BLaER1 treated with 17β-estradiol and CSF1 and Interleukin-3, amounts not matched to agents 10 nM and 100 nM (cell line): ENCODE measurements around the gene NES.

Source experiments
- H3K27ac ChIP-seq, 11 experiments: shearing (Covaris generic); formaldehyde crosslinking; 2 replicates each; pipeline ENCODE4 v1.8.1; 2022
- H3K27me3 ChIP-seq, 11 experiments: shearing (Covaris generic); formaldehyde crosslinking; 2 replicates each; pipeline ENCODE4 v1.8.1; 2022
- H3K36me3 ChIP-seq, 11 experiments: shearing (Covaris generic); formaldehyde crosslinking; 2 replicates each; pipeline ENCODE4 v1.8.1; 2022
- H3K4me1 ChIP-seq, 10 experiments: shearing (Covaris generic); formaldehyde crosslinking; 2 replicates each; pipeline ENCODE4 v1.8.1; 2022
- H3K4me2 ChIP-seq, 11 experiments: shearing (Covaris generic); formaldehyde crosslinking; 2 replicates each; pipeline ENCODE4 v1.8.1; 2022
- H3K4me3 ChIP-seq, 10 experiments: shearing (Covaris generic); formaldehyde crosslinking; 2 replicates each; pipeline ENCODE4 v1.8.1; 2022
- H3K9ac ChIP-seq, 11 experiments: shearing (Covaris generic); formaldehyde crosslinking; 2 replicates each; pipeline ENCODE4 v1.8.1; 2022
- H3K9me3 ChIP-seq, 11 experiments: shearing (Covaris generic); formaldehyde crosslinking; replicated peaks in 1 of 11; 2 replicates each; pipeline ENCODE4 v1.8.1; 2022
- H4K20me1 ChIP-seq, 11 experiments: shearing (Covaris generic); formaldehyde crosslinking; 2 replicates each; pipeline ENCODE4 v1.8.1; 2022
- Cebpa-rat ChIP-seq, 11 experiments: shearing (Covaris generic); IDR thresholded peaks; 2 replicates each; pipeline ENCODE4 v1.8.1; 2022

The NES gene

GRCh38 chr1:156676820-156677615, at the start of gene NES:
Gene NES (minus strand): TSS chr1:156677407. CDS start chr1:156677264, 143 bp downstream.
- Histone ChIP-seq H3K4me2 (peak within 1 kb of the TSS; percentile 36 to 80 (median 61)), H3K9ac (no peak within 1 kb of the TSS; a peak in 1 of 22 replicates), H3K4me1 (peaks cover 14 to 63% (median 47%) of the 10 kb centered on the region in 10 experiments), H3K36me3 (no peaks in the 10 kb centered on the region), H4K20me1 (peaks cover 0 to 14% (median 0%) of the 10 kb centered on the region in 11 experiments; a peak in 4 of 22 replicates), H3K27ac (no peak within 1 kb of the TSS), H3K27me3 (peaks cover 56 to 78% (median 72%) of the 10 kb centered on the region in 11 experiments), H3K9me3 (no peaks in the 10 kb centered on the region), H3K4me3 (peak within 1 kb of the TSS in 3 of 10 experiments; percentile 2 to 48 (median 20); a peak in 4 of 20 replicates)
- no peak for TF ChIP-seq Cebpa-rat (IDR thresholded peaks at IDR 0.05)

DNA sequence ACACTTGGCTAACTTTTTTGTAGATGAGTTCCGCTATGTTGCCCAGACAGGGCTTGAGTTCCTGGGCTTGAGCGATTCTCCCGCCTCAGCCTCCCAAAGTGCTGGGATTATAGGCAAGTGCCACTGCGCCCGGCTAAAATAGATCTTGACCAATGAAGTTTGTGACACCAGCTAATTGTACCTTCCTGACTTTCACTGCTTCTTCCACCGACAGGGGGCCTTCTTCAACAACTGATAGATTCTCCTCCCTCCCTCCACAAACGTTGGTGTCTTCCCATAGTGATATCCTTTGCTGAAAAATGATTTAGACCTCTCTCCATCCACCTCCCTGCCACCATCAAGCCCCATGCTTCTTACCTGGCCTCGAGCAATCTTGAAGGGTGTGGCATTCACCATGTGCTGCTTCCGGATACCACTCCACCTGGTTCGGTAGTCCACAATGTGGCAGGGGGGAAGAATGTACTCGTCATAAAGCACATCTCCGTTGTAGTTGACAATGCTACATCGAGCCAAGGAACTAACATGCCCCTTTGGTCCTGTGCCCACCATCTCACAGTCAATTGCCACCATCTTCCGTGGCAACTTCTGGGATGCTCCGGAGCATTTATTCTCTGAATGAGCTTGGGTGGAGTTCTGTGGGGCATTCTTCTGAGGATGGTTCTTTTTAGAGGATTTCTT, 49.5 kb upstream of the NES start:
- Histone ChIP-seq H4K20me1 (peaks cover 46 to 62% (median 58%) of the 10 kb centered on the region in 11 experiments), H3K4me3 (peak overlapping the region; percentile 66 to 98 (median 84)), H3K4me2 (peak overlapping the region; percentile 94 to 100 (median 97)), H3K9ac (peak overlapping the region; percentile 80 to 91 (median 86)), H3K36me3 (peaks cover 37 to 56% (median 39%) of the 10 kb centered on the region in 11 experiments), H3K27ac (peak overlapping the region in 7 of 11 experiments; percentile 24 to 86 (median 86); a peak in 6 of 22 replicates), H3K27me3 (no peaks in the 10 kb centered on the region), H3K9me3 (no peaks in the 10 kb centered on the region), H3K4me1 (peaks cover 34 to 52% (median 47%) of the 10 kb centered on the region in 10 experiments)
- TF ChIP-seq Cebpa-rat (IDR thresholded peaks at IDR 0.05), result no peak

- H3K9ac ChIP-seq, result peak overlapping the region; percentile 54 to 91 (median 86); a peak in 21 of 22 replicates
Observed at GRCh38 chr1:156725683-156726280, 48.6 kb upstream of the NES start.

DNA sequence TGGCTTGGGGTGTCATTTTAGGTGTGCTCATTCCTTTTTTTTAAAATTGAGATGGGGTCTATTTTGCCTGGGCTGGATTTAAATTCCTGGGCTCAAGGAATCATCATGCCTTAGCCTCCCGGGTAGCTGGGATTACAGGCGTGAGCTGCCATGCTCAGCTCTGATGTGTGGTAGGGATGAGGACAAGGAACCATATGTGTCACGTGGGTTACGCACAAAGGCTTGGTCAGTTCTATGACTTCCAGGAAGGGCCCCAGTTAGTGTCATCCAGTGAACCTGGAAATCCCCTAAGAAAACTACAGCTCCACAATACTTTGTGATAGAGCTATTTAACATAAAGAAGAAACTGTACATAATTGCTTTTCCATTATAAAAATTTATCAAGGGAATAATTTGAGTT, 44.3 kb upstream of the NES start:
- peaks cover 15 to 33% (median 25%) of the 10 kb centered on the region in 10 experiments for H3K4me1 ChIP-seq
- H3K4me2 ChIP-seq, result no peak overlapping the region
- no peaks in the 10 kb centered on the region for H3K27me3 ChIP-seq
- no peak overlapping the region for H3K27ac ChIP-seq
- 0 out of 22 replicates have a peak overlapping the region, but pooled peaks of 1 of the 11 experiments have one; percentile 17 for H3K9ac ChIP-seq
- peaks cover 49 to 97% (median 80%) of the 10 kb centered on the region in 11 experiments for H4K20me1 ChIP-seq
- H3K4me3 ChIP-seq, result no peak overlapping the region
- peaks cover 62 to 91% (median 71%) of the 10 kb centered on the region in 11 experiments for H3K36me3 ChIP-seq
- no peak for TF ChIP-seq Cebpa-rat (IDR thresholded peaks at IDR 0.05)
- no peaks in the 10 kb centered on the region for H3K9me3 ChIP-seq

More at GRCh38 chr1:156725683-156726280, 48.6 kb upstream of the NES start:
- no peaks in the 10 kb centered on the region for H3K9me3 ChIP-seq
- H3K27me3 ChIP-seq, result no peaks in the 10 kb centered on the region
- peaks cover 46 to 62% (median 47%) of the 10 kb centered on the region in 11 experiments for H3K36me3 ChIP-seq
- peak overlapping the region; percentile 94 to 100 (median 97) for H3K4me2 ChIP-seq
- H4K20me1 ChIP-seq, result peaks cover 55 to 71% (median 67%) of the 10 kb centered on the region in 11 experiments
- H3K4me3 ChIP-seq, result peak overlapping the region; percentile 66 to 98 (median 84)
- H3K4me1 ChIP-seq, result peaks cover 34 to 60% (median 50%) of the 10 kb centered on the region in 10 experiments
- peak overlapping the region in 4 of 11 experiments; percentile 6 to 33 (median 28); a peak in 3 of 22 replicates for H3K27ac ChIP-seq
- no peak for TF ChIP-seq Cebpa-rat (IDR thresholded peaks at IDR 0.05)

DNA sequence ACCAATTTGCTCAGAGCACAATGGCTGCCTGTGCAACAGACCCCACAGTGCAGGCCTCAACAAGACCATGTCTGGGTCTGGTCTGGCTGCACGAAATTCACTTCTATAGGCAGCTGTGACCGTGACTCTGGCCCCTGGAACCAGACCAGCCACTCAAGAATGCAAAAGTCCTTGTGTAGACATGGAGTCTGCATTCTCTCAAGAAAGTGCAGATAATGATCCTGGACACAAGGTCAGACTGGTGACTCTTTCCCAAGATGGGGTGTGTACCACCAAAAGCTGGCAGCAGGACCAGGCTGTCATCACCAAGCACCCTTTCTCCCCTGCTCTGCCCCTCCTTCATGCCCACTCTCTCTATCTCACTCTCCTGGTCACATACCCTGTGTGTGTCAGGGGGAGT, 43.9 kb upstream of the NES start:
- Histone ChIP-seq H4K20me1 (peaks cover 46 to 93% (median 76%) of the 10 kb centered on the region in 11 experiments), H3K4me1 (peaks cover 15 to 29% (median 21%) of the 10 kb centered on the region in 10 experiments), H3K4me2 (no peak overlapping the region), H3K27ac (no peak overlapping the region), H3K4me3 (no peak overlapping the region), H3K9me3 (no peaks in the 10 kb centered on the region), H3K36me3 (peaks cover 62 to 87% (median 71%) of the 10 kb centered on the region in 11 experiments), H3K9ac (0 out of 22 replicates have a peak overlapping the region, but pooled peaks of 3 of the 11 experiments have one; percentile 9 to 30 (median 17)), H3K27me3 (no peaks in the 10 kb centered on the region)
- no peak for TF ChIP-seq Cebpa-rat (IDR thresholded peaks at IDR 0.05)

DNA sequence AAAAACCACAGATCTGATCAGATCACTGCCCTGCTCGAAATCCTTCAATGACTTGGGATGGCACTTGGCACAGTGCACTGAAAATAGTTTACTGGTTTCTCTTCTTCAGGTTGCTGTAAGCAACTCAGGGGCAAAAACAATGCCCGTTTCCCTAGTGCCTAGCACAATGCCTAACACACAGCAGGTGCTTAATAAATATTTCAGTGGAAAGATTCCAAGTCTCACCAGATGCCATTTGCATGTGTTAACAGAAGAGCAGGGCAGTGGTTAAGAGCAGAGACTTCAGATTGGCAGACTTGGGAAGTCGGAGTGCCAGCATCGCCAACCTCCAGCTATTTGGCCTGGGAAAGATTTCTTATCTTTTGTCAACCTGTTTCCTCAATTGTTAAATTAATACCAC, 40.1 kb upstream of the NES start:
- no peak overlapping the region for H3K27ac ChIP-seq
- H4K20me1 ChIP-seq, result peaks cover 13 to 81% (median 43%) of the 10 kb centered on the region in 11 experiments; a peak in 21 of 22 replicates
- no peaks in the 10 kb centered on the region for H3K9me3 ChIP-seq
- H3K4me3 ChIP-seq, result no peak overlapping the region
- H3K27me3 ChIP-seq, result no peaks in the 10 kb centered on the region
- H3K36me3 ChIP-seq, result peaks cover 32 to 53% (median 37%) of the 10 kb centered on the region in 11 experiments
- TF ChIP-seq Cebpa-rat (IDR thresholded peaks at IDR 0.05), result no peak
- no peak overlapping the region for H3K4me2 ChIP-seq
- H3K9ac ChIP-seq, result no peak overlapping the region
- H3K4me1 ChIP-seq, result peaks cover 0 to 9% (median 0%) of the 10 kb centered on the region in 10 experiments; a peak in 3 of 20 replicates

DNA sequence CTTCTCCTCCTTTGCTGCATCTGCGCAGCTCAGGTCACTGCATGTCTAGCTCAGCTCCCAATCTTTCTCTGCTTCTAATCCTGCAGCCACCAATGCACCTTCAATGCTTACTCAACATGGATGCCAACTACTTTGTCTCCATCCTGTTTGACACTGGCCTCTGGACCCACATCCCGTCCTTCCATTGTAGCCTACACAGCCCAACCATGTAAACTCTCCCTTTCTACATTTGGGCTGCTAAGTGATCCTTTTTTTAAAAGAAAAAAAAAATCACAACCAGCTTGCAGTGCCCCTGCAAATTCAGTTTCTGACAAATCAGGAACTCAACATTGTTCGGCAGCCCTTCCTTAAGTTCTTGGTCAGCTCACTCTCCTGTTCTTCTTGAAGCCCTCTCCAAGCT, 37.6 kb upstream of the NES start:
- Histone ChIP-seq H3K4me2 (no peak overlapping the region), H3K4me3 (no peak overlapping the region), H3K9ac (no peak overlapping the region)

GRCh38 chr1:156712626-156713025, 35.4 kb upstream of the NES start:
- Histone ChIP-seq H3K9me3 (no peaks in the 10 kb centered on the region), H3K9ac (no peak overlapping the region)

More for the DNA sequence above, 37.6 kb upstream of the NES start:
- Histone ChIP-seq H4K20me1 (peaks cover 0 to 74% (median 17%) of the 10 kb centered on the region in 11 experiments; a peak in 18 of 22 replicates), H3K4me1 (peaks cover 0 to 5% (median 0%) of the 10 kb centered on the region in 10 experiments; a peak in 1 of 20 replicates), H3K27ac (no peak overlapping the region), H3K27me3 (no peaks in the 10 kb centered on the region), H3K9me3 (no peaks in the 10 kb centered on the region), H3K36me3 (peaks cover 8 to 28% (median 15%) of the 10 kb centered on the region in 11 experiments; a peak in 19 of 22 replicates)
- no peak for TF ChIP-seq Cebpa-rat (IDR thresholded peaks at IDR 0.05)

More at GRCh38 chr1:156712626-156713025, 35.4 kb upstream of the NES start:
- no peak overlapping the region for H3K27ac ChIP-seq
- H4K20me1 ChIP-seq, result peaks cover 0 to 76% (median 15%) of the 10 kb centered on the region in 11 experiments; a peak in 12 of 22 replicates
- TF ChIP-seq Cebpa-rat (IDR thresholded peaks at IDR 0.05), result no peak
- H3K4me2 ChIP-seq, result no peak overlapping the region
- peaks cover 0 to 8% (median 4%) of the 10 kb centered on the region in 10 experiments; a peak in 7 of 20 replicates for H3K4me1 ChIP-seq
- no peak overlapping the region for H3K4me3 ChIP-seq
- peaks cover 0 to 9% (median 5%) of the 10 kb centered on the region in 11 experiments; a peak in 5 of 22 replicates for H3K36me3 ChIP-seq
- H3K27me3 ChIP-seq, result 0 out of 22 replicates have a peak, but pooled peaks cover 0 to 3% (median 0%) of the 10 kb centered on the region in 11 experiments
